Heart left ventricle (tissue), 16 donors: ENCODE results near the gene SORCS1. TPM values are rescaled to one million over a fixed set of nuclear protein-coding genes. Genes with fewer than 3 reads are reported as not detected.

Source experiments
- ATAC-seq, 4 donors: fragments of 200-7000 bp; cut with Tn5 transposase; one replicate each; pipeline ENCODE4 v1.9.1; 2020 to 2022; ENCODE audit warnings: moderate library complexity in 4 of 4, mild to moderate bottlenecking in 3 of 4, moderate number of reproducible peaks in 1 of 4
- DNase-seq, 5 donors: peaks; one replicate each; pipeline ENCODE4 v3.0.0-alpha.2; 2020
- H3K27ac ChIP-seq, 12 donors: fragments of 200-600 bp; sonication (generic) in 4 of 12; one replicate each; pipeline versions ENCODE4 v1.5.0 to v1.8.0; 2016 to 2022; ENCODE audit warnings: mild to moderate bottlenecking in 2 of 12
- H3K27me3 ChIP-seq, 9 donors: fragments of 200-600 bp; sonication (generic) in 2 of 9; one replicate each; pipeline versions ENCODE4 v1.5.1 to v1.8.0; 2016 to 2022; ENCODE audit warnings: mild to moderate bottlenecking in 3 of 9
- H3K36me3 ChIP-seq, 9 donors: fragments of 200-600 bp; sonication (generic) in 2 of 9; one replicate each; pipeline versions ENCODE4 v1.5.0 to v1.8.0; 2018 to 2022; ENCODE audit warnings: mild to moderate bottlenecking in 2 of 9
- H3K4me1 ChIP-seq, 12 donors: fragments of 200-600 bp; sonication (generic) in 4 of 12; one replicate each; pipeline versions ENCODE4 v1.5.0 to v1.8.0; 2016 to 2022; ENCODE audit warnings: mild to moderate bottlenecking in 3 of 12
- H3K4me3 ChIP-seq, 12 donors: fragments of 200-600 bp; sonication (generic) in 4 of 12; one replicate each; pipeline versions ENCODE4 v1.5.0 to v1.8.0; 2017 to 2022; ENCODE audit warnings: mild to moderate bottlenecking in 9 of 12, moderate library complexity in 4 of 12
- H3K9me3 ChIP-seq, 12 donors: fragments of 200-600 bp; sonication (generic) in 4 of 12; one replicate each; pipeline versions ENCODE4 v1.5.0 to v1.8.0; 2016 to 2022; ENCODE audit warnings: mild to moderate bottlenecking in 1 of 12
- POLR2A ChIP-seq, 2 donors: fragments of 450-650 bp; IDR thresholded peaks; one replicate each; pipeline ENCODE4 v1.6.1; 2017; ENCODE audit warnings: antibody characterized with exemption in 2 of 2, mild to moderate bottlenecking in 2 of 2, moderate library complexity in 2 of 2
- WGBS, 4 donors: extraction: QIAGEN DNeasy Blood & Tissue Kit in 2 of 4; methylation state at CpG; one replicate each; pipeline versions ENCODE4 v1.1.5 to v1.1.7; 2013 to 2018; 5-methylcytosine and 5-hydroxymethylcytosine counted together
- intact Hi-C, 10 donors: fragments of 100-400 bp; cut with DNase I; formaldehyde crosslinking; loops; one replicate each; pipeline versions ENCODE4 v1.11.1 to v1.14.2; 2022
- polyA plus RNA-seq, 2 donors: library from polyadenylated mRNA; stranded (reverse); fragments of 200-250 nt; gene quantifications; one replicate each; pipeline ENCODE4 v1.2.3, GENCODE V29; 2013
- total RNA-seq, 9 donors: library from RNA; depleted of rRNA in 2 of 9; stranded (reverse); fragments of >200 nt in 2 of 9; fragmentation: NEBNext Ultra II Directional in 3 of 9; extraction: Animal tissue kit (Norgen Biotek cat#: 25700) in 3 of 9; gene quantifications; one replicate each; pipeline versions ENCODE4 v1.1.0 to v1.2.4, GENCODE V29; 2016 to 2023
- TF ChIP-seq, protein P1 (sequence below), 12 donors: fragments of 200-600 bp; sonication (generic) in 4 of 12; IDR thresholded peaks; one replicate each; pipeline versions ENCODE4 v1.5.0 to v1.8.0; 2018 to 2022; ENCODE audit warnings: antibody characterized with exemption in 12 of 12, mild to moderate bottlenecking in 5 of 12
- donor health status: ischemic (EF 13 %, LVEDD 7.1; RV severe dilation, severe dysfunction).
- donor health status: healthy with polysubstance abuse.
- donor health status: DM: no; HTN: yes; CAD: no.
- donor health status: DM: no; HTN: no; CAD: no.
- donor health status: ischemic (EF 25% LVEDD 6.9; RV normal size, moderate dysfunction).
- donor health status: ischemic (EF 25% LVEDD 5.7; RV mildly dilated, moderate dysfunction).
- donor health status: healthy.
- donor health status: DM: yes; HTN: yes; CAD: no.
- donor health status: ischemic (EF 35%, LVEDD 5.7; RV mildly dilated, moderate dysfunction).
- donor health status: nonischemic (EF 11% LVEDD 7.7; RV severe dilation, severe dysfunction).
- donor health status: DM: yes; HTN: yes; CAD: no.
- donor health status: PGD.
- donor health status: ischemic (EF 29% LVEDD 5.4; RV normal size, mild dysfunction).
- donor health status: nonischemic (EF 23%, LVEDD 6.1; RV moderate dilation, normal function).

SORCS1 gene
- total and polyA plus RNA-seq, 11 donors, result 0.23 to 5.7 (median 1.1) TPM

DNA sequence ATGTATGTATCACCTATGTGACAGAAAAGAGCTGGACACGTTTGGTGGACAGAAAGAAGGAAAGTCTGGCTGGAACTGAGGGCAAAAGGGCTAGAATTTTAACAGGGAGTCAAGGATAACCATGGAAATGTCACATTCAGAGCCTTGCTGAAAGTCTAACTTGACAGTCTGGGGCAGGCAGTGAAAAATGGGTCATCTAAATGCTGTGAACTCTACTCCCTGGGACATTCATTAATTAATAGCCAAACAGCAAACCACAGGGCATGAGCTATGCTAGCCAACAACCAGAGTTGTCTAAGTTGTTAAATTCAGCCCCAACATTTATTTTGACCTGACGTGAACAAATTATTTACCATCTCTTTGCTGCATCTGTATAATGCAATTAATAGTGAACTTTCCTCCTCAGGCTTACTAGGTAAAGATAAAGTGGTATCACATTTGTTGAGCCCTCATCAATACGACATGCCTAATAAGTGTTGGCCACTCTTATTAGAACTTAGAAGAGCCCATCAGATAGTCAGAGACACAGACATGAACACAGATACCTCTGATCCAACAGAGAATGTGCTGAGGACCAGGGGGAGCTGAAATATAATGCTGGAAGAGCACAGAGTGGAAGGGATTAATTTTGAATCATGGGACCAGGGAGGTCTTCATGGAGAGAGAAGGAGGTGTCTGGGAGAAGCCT, 109.9 kb downstream of the SORCS1 start:
- DNase-seq, result no peak
- 62 to 76% (median 71%) methylated on average over 3 of the region's 3 CpGs for WGBS, 4 donors
- TF ChIP-seq, protein P1, sequence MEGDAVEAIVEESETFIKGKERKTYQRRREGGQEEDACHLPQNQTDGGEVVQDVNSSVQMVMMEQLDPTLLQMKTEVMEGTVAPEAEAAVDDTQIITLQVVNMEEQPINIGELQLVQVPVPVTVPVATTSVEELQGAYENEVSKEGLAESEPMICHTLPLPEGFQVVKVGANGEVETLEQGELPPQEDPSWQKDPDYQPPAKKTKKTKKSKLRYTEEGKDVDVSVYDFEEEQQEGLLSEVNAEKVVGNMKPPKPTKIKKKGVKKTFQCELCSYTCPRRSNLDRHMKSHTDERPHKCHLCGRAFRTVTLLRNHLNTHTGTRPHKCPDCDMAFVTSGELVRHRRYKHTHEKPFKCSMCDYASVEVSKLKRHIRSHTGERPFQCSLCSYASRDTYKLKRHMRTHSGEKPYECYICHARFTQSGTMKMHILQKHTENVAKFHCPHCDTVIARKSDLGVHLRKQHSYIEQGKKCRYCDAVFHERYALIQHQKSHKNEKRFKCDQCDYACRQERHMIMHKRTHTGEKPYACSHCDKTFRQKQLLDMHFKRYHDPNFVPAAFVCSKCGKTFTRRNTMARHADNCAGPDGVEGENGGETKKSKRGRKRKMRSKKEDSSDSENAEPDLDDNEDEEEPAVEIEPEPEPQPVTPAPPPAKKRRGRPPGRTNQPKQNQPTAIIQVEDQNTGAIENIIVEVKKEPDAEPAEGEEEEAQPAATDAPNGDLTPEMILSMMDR (IDR thresholded peaks at IDR 0.05), result no peak
- TF ChIP-seq POLR2A (IDR thresholded peaks at IDR 0.05), result no peak

DNA sequence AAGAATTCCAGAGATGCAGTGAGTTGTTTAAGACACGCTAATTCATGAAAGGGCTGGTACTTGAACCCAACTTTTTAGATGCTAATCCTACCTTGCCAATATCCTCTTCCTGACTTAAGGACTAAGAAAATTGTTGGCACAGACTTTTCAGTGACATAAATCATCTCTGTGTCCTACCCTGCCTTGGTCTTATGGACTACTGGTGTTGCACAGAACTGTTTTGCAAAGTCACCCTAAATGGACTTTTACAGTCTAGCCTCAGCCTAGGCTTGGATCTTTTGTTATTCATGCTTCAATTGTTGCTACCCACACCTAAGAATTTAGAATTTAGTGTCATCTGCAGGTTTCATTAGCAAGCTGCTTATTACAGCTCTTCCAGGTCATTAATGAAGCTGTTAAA, 112.7 kb downstream of the SORCS1 start:
- 81 to 92% (median 87%) methylated on average over 1 of the region's 1 CpG for WGBS, 4 donors
- no peaks in the 10 kb centered on the region for H3K9me3 ChIP-seq
- ATAC-seq (no peak), DNase-seq (no peak)
- no peak overlapping the region for H3K4me3 ChIP-seq
- peaks cover 0 to 6% (median 0%) of the 10 kb centered on the region in 9 donors for H3K27me3 ChIP-seq
- no peaks in the 10 kb centered on the region for H3K36me3 ChIP-seq
- intact Hi-C loops, result no loop called here
- no peak overlapping the region for H3K27ac ChIP-seq
- no peaks in the 10 kb centered on the region for H3K4me1 ChIP-seq
- no peak for TF ChIP-seq POLR2A (IDR thresholded peaks at IDR 0.05)
- TF ChIP-seq, protein P1 (IDR thresholded peaks at IDR 0.05), result no peak

More for the DNA sequence above, 109.9 kb downstream of the SORCS1 start:
- no peak overlapping the region for H3K4me3 ChIP-seq
- intact Hi-C loops, result no loop called here
- H3K27me3 ChIP-seq, result peaks cover 0 to 6% (median 0%) of the 10 kb centered on the region in 9 donors
- no peak for ATAC-seq
- H3K4me1 ChIP-seq, result no peaks in the 10 kb centered on the region
- H3K36me3 ChIP-seq, result no peaks in the 10 kb centered on the region
- H3K9me3 ChIP-seq, result no peaks in the 10 kb centered on the region
- no peak overlapping the region for H3K27ac ChIP-seq

DNA sequence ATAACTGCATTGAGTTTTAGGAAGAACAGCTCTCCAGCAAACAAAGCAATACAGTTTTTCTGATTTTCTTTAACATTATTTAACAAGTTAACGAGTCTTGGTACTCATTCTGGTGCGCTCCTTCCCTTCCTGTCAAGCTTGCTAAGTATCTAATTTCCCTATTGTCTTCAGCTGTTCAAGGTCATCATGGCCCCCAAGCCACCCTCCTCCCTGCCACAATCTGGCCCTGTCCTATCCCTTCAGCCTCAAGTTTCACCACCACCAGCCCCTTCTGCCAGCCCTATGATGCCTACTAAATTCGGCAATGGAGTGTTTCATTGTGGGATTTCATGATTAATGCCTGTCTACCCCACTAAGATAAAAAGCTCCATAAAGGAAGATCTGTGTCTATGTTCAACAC, 121.0 kb downstream of the SORCS1 start:
- TF ChIP-seq, protein P1 (IDR thresholded peaks at IDR 0.05), result no peak
- TF ChIP-seq POLR2A (IDR thresholded peaks at IDR 0.05), result no peak
- WGBS, 4 donors, result 45 to 82% (median 71%) methylated on average over 3 of the region's 3 CpGs
- Histone ChIP-seq H3K9me3 (no peaks in the 10 kb centered on the region), H3K4me1 (no peaks in the 10 kb centered on the region), H3K27me3 (no peaks in the 10 kb centered on the region), H3K4me3 (no peak overlapping the region), H3K27ac (no peak overlapping the region), H3K36me3 (no peaks in the 10 kb centered on the region)
- DNase-seq (no peak), ATAC-seq (no peak)
- intact Hi-C loops, result no loop called here

DNA sequence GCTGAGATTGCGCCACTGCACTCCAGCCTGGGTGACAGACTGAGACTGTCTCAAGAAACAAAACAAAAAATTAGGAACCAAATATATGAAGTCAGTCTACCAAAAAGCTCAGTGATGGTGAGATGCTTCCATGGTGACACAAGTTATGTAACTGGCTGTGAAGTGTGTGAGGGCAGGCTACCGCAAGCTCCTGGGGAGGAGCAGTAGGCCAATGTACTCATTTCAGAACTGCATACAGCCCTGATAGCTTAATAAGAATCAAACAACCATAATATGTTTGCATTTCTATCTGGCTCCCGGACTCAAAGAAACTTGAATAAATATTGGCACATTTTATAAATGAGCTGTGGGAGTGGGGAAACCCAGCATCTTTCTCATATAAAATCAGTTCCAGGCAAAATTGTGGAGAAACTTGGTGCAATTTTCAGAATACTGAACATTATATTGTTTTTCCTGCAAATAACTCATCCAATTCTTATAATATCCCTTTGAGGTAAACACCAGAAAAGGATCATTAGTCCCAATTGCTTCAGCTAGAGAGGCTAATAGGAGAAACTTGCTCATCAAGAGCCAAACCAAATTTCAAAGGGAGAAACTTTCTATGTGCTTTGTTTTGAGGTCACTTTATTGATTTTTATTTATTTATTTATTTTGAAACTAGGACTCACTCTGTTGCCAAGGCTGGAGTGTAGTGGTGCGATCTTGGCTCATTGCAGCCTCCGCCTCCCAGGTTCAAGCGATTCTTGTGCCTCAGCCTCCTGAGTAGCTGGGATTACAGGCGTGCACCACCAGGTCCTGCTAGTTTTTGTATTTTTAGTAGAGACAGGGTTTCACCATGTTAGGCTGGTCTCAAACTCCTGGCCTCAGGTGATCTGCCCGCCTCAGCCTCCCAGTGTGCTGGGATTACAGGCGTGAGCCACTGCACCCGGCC, 127.0 kb downstream of the SORCS1 start:
- TF ChIP-seq, protein P1 (IDR thresholded peaks at IDR 0.05), result no peak
- no peak for TF ChIP-seq POLR2A (IDR thresholded peaks at IDR 0.05)
- H3K36me3 ChIP-seq, result no peaks in the 10 kb centered on the region
- no peak for DNase-seq

More for the DNA sequence above, 127.0 kb downstream of the SORCS1 start:
- Histone ChIP-seq H3K4me1 (no peaks in the 10 kb centered on the region), H3K9me3 (no peaks in the 10 kb centered on the region), H3K27ac (no peak overlapping the region), H3K27me3 (peaks cover 0 to 6% (median 0%) of the 10 kb centered on the region in 9 donors), H3K4me3 (no peak overlapping the region)
- WGBS, 4 donors, result 87 to 94% (median 91%) methylated on average over 10 of the region's 10 CpGs
- ATAC-seq, result no peak
- intact Hi-C loops, result no loop called here
